A673 (cell line): ENCODE measurements around the gene EMID1. TPM values are rescaled to one million over a fixed set of nuclear protein-coding genes. Genes with fewer than 3 reads are reported as not detected.

Experiments
- BruUV-seq: library from RNA; stranded (reverse); fragments of 400-500 nt; replicated peaks from 2 replicates; lab custom pipeline; 2021; lab: Mats Ljungman, UMichigan
- CTCF ChIA-PET: fragments of 300-600 bp; sonication (Branson Sonifier 250); formaldehyde crosslinking; loops from one replicate; lab custom pipeline; 2022; ENCODE audit warnings: antibody characterized with exemption; lab: Charles Lee
- POLR2A ChIA-PET: fragments of 300-600 bp; sonication (Branson Sonifier 250); formaldehyde crosslinking; loops from one replicate; lab custom pipeline; 2022; ENCODE audit warnings: antibody characterized with exemption; ENCODE audit not compliant: low non-redundant PET; lab: Charles Lee
- DNase-seq: peaks from one replicate; pipeline ENCODE4 v3.0.0-alpha.2; 2015; ENCODE audit warnings: low spot score
- H3K27ac ChIP-seq: fragments of 200-600 bp; sonication (generic); 2 replicates; pipeline ENCODE4 v1.5.1; 2016; ENCODE audit warnings: mixed run types, low read depth, mild to moderate bottlenecking, mixed read lengths, antibody characterized with exemption, low read length; ENCODE audit not compliant: poor library complexity, severe bottlenecking
- H3K27me3 ChIP-seq: fragments of 200-600 bp; sonication (generic); replicated peaks from 2 replicates; pipeline ENCODE4 v1.6.1; 2017; ENCODE audit warnings: mixed run types, low read depth, mild to moderate bottlenecking, mixed read lengths, antibody characterized with exemption, low read length; ENCODE audit not compliant: insufficient read depth, poor library complexity
- H3K36me3 ChIP-seq: fragments of 200-600 bp; sonication (generic); 2 replicates; pipeline ENCODE4 v1.6.1; 2016; ENCODE audit warnings: mixed run types, mild to moderate bottlenecking, mixed read lengths, antibody characterized with exemption, low read length; ENCODE audit not compliant: insufficient read depth, poor library complexity, severe bottlenecking
- H3K4me1 ChIP-seq: fragments of 200-600 bp; sonication (generic); 2 replicates; pipeline ENCODE4 v1.6.1; 2017; ENCODE audit warnings: mixed run types, mild to moderate bottlenecking, mixed read lengths, antibody characterized with exemption, low read length; ENCODE audit not compliant: insufficient read depth, poor library complexity, severe bottlenecking
- H3K4me3 ChIP-seq: fragments of 200-600 bp; sonication (generic); 2 replicates; pipeline ENCODE4 v1.5.1; 2016; ENCODE audit warnings: low read depth, mixed run types, mild to moderate bottlenecking, mixed read lengths, low read length; ENCODE audit not compliant: poor library complexity, severe bottlenecking
- H3K9me3 ChIP-seq: fragments of 200-600 bp; sonication (generic); 2 replicates; pipeline ENCODE4 v1.6.1; 2016; ENCODE audit warnings: mixed run types, low read depth, mild to moderate bottlenecking, mixed read lengths, antibody characterized with exemption, low read length; ENCODE audit not compliant: poor library complexity, severe bottlenecking
- CTCF ChIP-seq: fragments of 300-800, 200-600 bp; sonication (generic); conservative IDR thresholded peaks from 2 replicates; pipeline ENCODE4 v1.5.1; 2017; ENCODE audit warnings: low read depth, mild to moderate bottlenecking, antibody characterized with exemption, low read length, moderate library complexity, mixed read lengths
- EZH2 ChIP-seq: fragments of 200-600 bp; sonication (generic); IDR thresholded peaks from 2 replicates; pipeline ENCODE4 v1.6.1; 2017; ENCODE audit warnings: borderline replicate concordance, low read depth, mild to moderate bottlenecking, mixed read lengths, antibody characterized with exemption, low read length; ENCODE audit not compliant: poor library complexity, severe bottlenecking
- intact Hi-C: fragments of 100-400 bp; cut with micrococcal nuclease; formaldehyde crosslinking; loops from one replicate; pipeline ENCODE4 v1.10.0; 2022; ENCODE audit not compliant: unreplicated experiment
- total RNA-seq: library from RNA; stranded (reverse); gene quantifications from 2 replicates; pipeline ENCODE4 v1.2.3, GENCODE V29; 2021

The EMID1 gene
- total RNA-seq, 1 experiment from 2014 or later, result not detected

GRCh38 chr22:29267462-29267857, 61.8 kb downstream of the EMID1 start:
- CTCF ChIA-PET, result no interaction called here
- TF ChIP-seq EZH2 (no peak), CTCF (no peak)
- BruUV-seq, result TSS peak; percentile 72
- Histone ChIP-seq H3K4me1 (peaks cover 35% of the 10 kb centered on the region), H3K9me3 (no peaks in the 10 kb centered on the region), H3K27me3 (no peaks in the 10 kb centered on the region), H3K4me3 (peak overlapping the region; percentile 81), H3K36me3 (peaks cover 59% of the 10 kb centered on the region), H3K27ac (peak overlapping the region; percentile 100)
- POLR2A ChIA-PET, result no interaction called here
- DNase-seq, result no peak
- intact Hi-C loops, result no loop called here

GRCh38 chr22:29267858-29268510, 62.3 kb downstream of the EMID1 start, which contains the start of the genes EWSR1 and RHBDD3:
Gene EWSR1, plus strand, starts transcription at chr22:29268268. Its CDS starts 69 bp downstream, at chr22:29268337.
Gene RHBDD3, minus strand, starts transcription at chr22:29267981. Its CDS starts 2,355 bp downstream, at chr22:29265626.
- Histone ChIP-seq H3K4me3 (peak within 1 kb of the TSS; percentile 81), H3K36me3 (peaks cover 64% of the 10 kb centered on the region), H3K4me1 (peaks cover 40% of the 10 kb centered on the region), H3K9me3 (no peaks in the 10 kb centered on the region), H3K27me3 (no peaks in the 10 kb centered on the region), H3K27ac (peak within 1 kb of the TSS; percentile 100)
- TF ChIP-seq CTCF (no peak), EZH2 (no peak)
- CTCF ChIA-PET, result no interaction called here
- DNase-seq, result peak; percentile 97
- intact Hi-C loops, result no loop called here
- BruUV-seq, result no TSS peak
- POLR2A ChIA-PET, result no interaction called here

- POLR2A ChIA-PET, result no interaction called here
- DNase-seq, result peak; percentile 68
- TF ChIP-seq CTCF, result no peak
- intact Hi-C loops, result no loop called here
- BruUV-seq, result no TSS peak
- Histone ChIP-seq H3K4me1 (peaks cover 44% of the 10 kb centered on the region), H3K4me3 (peak overlapping the region; percentile 81), H3K36me3 (peaks cover 68% of the 10 kb centered on the region), H3K27ac (peak overlapping the region; percentile 100), H3K9me3 (no peaks in the 10 kb centered on the region), H3K27me3 (no peaks in the 10 kb centered on the region)
- CTCF ChIA-PET, result no interaction called here
Measured at GRCh38 chr22:29268511-29269229, 63.0 kb downstream of the EMID1 start.
